ENCODE results near the gene SLC2A2. TPM values are rescaled to one million over a fixed set of nuclear protein-coding genes. Genes with fewer than 3 reads are reported as not detected.

Gene SLC2A2
- total and polyA plus RNA-seq, 3 donors from 2014 or later: 0.12 TPM; not detected in 2

GRCh38 chr3:170992854-170993253 is 33.7 kb downstream of the SLC2A2 start:
- H3K4me1 ChIP-seq: no peaks in the 10 kb centered on the region
- intact Hi-C loops (cut with DNase I; ENCODE audit: low total_unique reads): no loop called here
- WGBS, 2 donors: 69 to 93% methylated on average over 2 of the region's 2 CpGs
- H3K27me3 ChIP-seq: no peaks in the 10 kb centered on the region
- H3K36me3 ChIP-seq (ENCODE audit: low read depth, missing control alignments): no peaks in the 10 kb centered on the region
- no peak for DNase-seq
- H3K27ac ChIP-seq: no peak overlapping the region
- H3K9me3 ChIP-seq: no peaks in the 10 kb centered on the region
- no peak overlapping the region for H3K4me3 ChIP-seq
- no peak for TF ChIP-seq CTCF (IDR thresholded peaks at IDR 0.05)
- no peak for TF ChIP-seq POLR2A (IDR thresholded peaks at IDR 0.05)

- WGBS, 2 donors: 87 to 91% methylated on average over 2 of the region's 2 CpGs
Observed at GRCh38 chr3:170991664-170992063, 34.9 kb downstream of the SLC2A2 start.

GRCh38 chr3:170989100-170989648 is 37.3 kb downstream of the SLC2A2 start:
- intact Hi-C loops (cut with DNase I; ENCODE audit: low total_unique reads): no loop called here
- no peak for DNase-seq
- H3K4me1 ChIP-seq: no peaks in the 10 kb centered on the region
- TF ChIP-seq POLR2A (IDR thresholded peaks at IDR 0.05) (no peak), CTCF (IDR thresholded peaks at IDR 0.05) (no peak)
- H3K4me3 ChIP-seq: no peak overlapping the region
- no peaks in the 10 kb centered on the region for H3K27me3 ChIP-seq
- 93 to 96% methylated on average over 5 of the region's 5 CpGs for WGBS, 2 donors
- H3K36me3 ChIP-seq (ENCODE audit: low read depth, missing control alignments): no peaks in the 10 kb centered on the region
- H3K9me3 ChIP-seq: no peaks in the 10 kb centered on the region
- no peak overlapping the region for H3K27ac ChIP-seq

More at GRCh38 chr3:170991664-170992063, 34.9 kb downstream of the SLC2A2 start:
- H3K4me1 ChIP-seq: no peaks in the 10 kb centered on the region
- no peak for DNase-seq
- no peaks in the 10 kb centered on the region for H3K27me3 ChIP-seq
- no peaks in the 10 kb centered on the region for H3K36me3 ChIP-seq (ENCODE audit: low read depth, missing control alignments)
- H3K27ac ChIP-seq: no peak overlapping the region
- no peak overlapping the region for H3K4me3 ChIP-seq
- intact Hi-C loops (cut with DNase I; ENCODE audit: low total_unique reads): no loop called here
- no peak for TF ChIP-seq POLR2A (IDR thresholded peaks at IDR 0.05)
- TF ChIP-seq CTCF (IDR thresholded peaks at IDR 0.05): no peak
- no peaks in the 10 kb centered on the region for H3K9me3 ChIP-seq

GRCh38 chr3:170988378-170988777 is 38.1 kb downstream of the SLC2A2 start:
- intact Hi-C loops (cut with DNase I; ENCODE audit: low total_unique reads): no loop called here
- DNase-seq: no peak
- Histone ChIP-seq H3K27ac (no peak overlapping the region), H3K4me1 (no peaks in the 10 kb centered on the region), H3K27me3 (no peaks in the 10 kb centered on the region), H3K4me3 (no peak overlapping the region), H3K36me3 (ENCODE audit: low read depth, missing control alignments) (no peaks in the 10 kb centered on the region), H3K9me3 (no peaks in the 10 kb centered on the region)
- 76 to 77% methylated on average over 3 of the region's 3 CpGs for WGBS, 2 donors
- TF ChIP-seq CTCF (IDR thresholded peaks at IDR 0.05): no peak

- TF ChIP-seq CTCF (IDR thresholded peaks at IDR 0.05) (no peak), POLR2A (IDR thresholded peaks at IDR 0.05) (no peak)
- no peak for DNase-seq
- Histone ChIP-seq H3K27ac (no peak overlapping the region), H3K4me1 (no peaks in the 10 kb centered on the region), H3K4me3 (no peak overlapping the region), H3K27me3 (no peaks in the 10 kb centered on the region), H3K36me3 (ENCODE audit: low read depth, missing control alignments) (no peaks in the 10 kb centered on the region), H3K9me3 (no peaks in the 10 kb centered on the region)
- intact Hi-C loops (cut with DNase I; ENCODE audit: low total_unique reads): no loop called here
- WGBS, 2 donors: 90 to 94% methylated on average over 2 of the region's 2 CpGs
Observed at GRCh38 chr3:170985304-170985703, 41.2 kb downstream of the SLC2A2 start.
